ENCODE results near the gene NRTN.

DNA sequence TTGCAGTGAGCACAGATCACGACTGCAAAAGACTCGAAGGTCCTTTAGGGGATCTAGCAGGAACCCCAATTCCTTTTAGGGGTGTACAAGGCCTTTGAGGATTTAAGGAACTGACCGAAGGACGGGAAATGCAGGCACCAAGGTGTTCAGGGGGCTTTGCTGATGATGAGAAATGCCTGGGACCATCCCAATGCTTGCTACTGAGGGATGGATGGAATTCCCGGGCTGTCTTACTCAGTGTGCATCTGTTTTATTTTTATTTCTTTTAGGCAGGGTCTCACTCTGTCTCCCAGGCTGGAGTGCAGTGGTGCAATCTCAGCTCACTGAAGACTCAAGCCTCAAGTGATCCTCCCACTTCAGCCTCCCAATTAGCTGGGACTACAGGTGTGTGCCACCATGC lies 31.6 kb upstream of the NRTN start:
- TF ChIP-seq, protein P1, sequence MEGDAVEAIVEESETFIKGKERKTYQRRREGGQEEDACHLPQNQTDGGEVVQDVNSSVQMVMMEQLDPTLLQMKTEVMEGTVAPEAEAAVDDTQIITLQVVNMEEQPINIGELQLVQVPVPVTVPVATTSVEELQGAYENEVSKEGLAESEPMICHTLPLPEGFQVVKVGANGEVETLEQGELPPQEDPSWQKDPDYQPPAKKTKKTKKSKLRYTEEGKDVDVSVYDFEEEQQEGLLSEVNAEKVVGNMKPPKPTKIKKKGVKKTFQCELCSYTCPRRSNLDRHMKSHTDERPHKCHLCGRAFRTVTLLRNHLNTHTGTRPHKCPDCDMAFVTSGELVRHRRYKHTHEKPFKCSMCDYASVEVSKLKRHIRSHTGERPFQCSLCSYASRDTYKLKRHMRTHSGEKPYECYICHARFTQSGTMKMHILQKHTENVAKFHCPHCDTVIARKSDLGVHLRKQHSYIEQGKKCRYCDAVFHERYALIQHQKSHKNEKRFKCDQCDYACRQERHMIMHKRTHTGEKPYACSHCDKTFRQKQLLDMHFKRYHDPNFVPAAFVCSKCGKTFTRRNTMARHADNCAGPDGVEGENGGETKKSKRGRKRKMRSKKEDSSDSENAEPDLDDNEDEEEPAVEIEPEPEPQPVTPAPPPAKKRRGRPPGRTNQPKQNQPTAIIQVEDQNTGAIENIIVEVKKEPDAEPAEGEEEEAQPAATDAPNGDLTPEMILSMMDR (IDR thresholded peaks at IDR 0.05; ENCODE audit: low read depth, low read length, poor library complexity, severe bottlenecking): no peak
- no peak for TF ChIP-seq EZH2phosphoT487 (IDR thresholded peaks at IDR 0.05; ENCODE audit: borderline replicate concordance, low read length)

Measured in DOHH2 (cell line).